ENCODE measurements around the gene DEPDC1. TPM values are rescaled to one million over a fixed set of nuclear protein-coding genes. Genes with fewer than 3 reads are reported as not detected.

DEPDC1 gene
- total RNA-seq, 1 experiment from 2014 or later = 26.1 TPM

DNA sequence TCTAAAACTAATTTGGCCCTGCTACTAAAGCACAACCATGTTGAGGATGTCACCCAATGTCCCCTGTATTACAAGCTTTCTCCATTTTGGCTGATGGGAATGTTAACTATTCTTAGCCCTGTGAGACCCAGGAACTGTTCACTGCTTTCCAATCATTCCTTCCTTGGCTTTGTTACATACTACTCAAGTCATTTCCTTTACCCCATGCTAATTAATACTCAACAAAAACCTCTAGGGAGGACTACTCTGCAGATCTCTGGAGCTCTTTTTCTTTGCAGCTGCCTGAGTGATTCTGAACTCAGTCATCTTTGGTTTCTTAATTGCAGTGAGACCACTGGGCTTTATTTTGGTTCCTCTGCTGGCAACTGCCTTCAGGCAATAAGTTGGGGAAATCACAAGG lies 23.8 kb downstream of the DEPDC1 start:
- Histone ChIP-seq H2BK12ac (ENCODE audit: insufficient read length, low read depth, low read length) (no peak overlapping the region), H3K4ac (ENCODE audit: low read depth, low read length) (no peak overlapping the region), H3K56ac (ENCODE audit: insufficient read length, low read depth, low read length) (no peak overlapping the region), H3K79me1 (ENCODE audit: insufficient read depth, low read depth, low read length, poor library complexity, severe bottlenecking) (no peaks in the 10 kb centered on the region), H3K27me3 (ENCODE audit: insufficient read depth, low read length) (no peaks in the 10 kb centered on the region), H2AFZ (ENCODE audit: low read length) (no peak overlapping the region), H3K79me2 (ENCODE audit: insufficient read depth, low read length) (no peaks in the 10 kb centered on the region), H3T11ph (ENCODE audit: low read length) (no peak overlapping the region), H3K9ac (ENCODE audit: extremely low read depth, insufficient read length, low read length) (no peak overlapping the region), H2BK5ac (ENCODE audit: insufficient read length, low read length) (no peak overlapping the region), H4K8ac (replicated peaks; ENCODE audit: insufficient read length, low read depth, low read length) (no peak overlapping the region), H2BK120ac (ENCODE audit: low read depth, low read length, poor library complexity, severe bottlenecking) (no peak overlapping the region), H3K14ac (ENCODE audit: insufficient read depth, low read length) (no peak overlapping the region), H3K23me2 (ENCODE audit: insufficient read length, low read depth, low read length, poor library complexity, severe bottlenecking) (no peaks in the 10 kb centered on the region), H3K4me2 (ENCODE audit: insufficient read depth, insufficient read length, low read length) (no peak overlapping the region), H3K9me3 (ENCODE audit: control insufficient read depth, low read depth, low read length) (no peaks in the 10 kb centered on the region), H3K23ac (ENCODE audit: insufficient read length, low read depth, low read length) (no peak overlapping the region), H4K20me1 (ENCODE audit: control insufficient read depth, insufficient read depth, insufficient read length) (no peaks in the 10 kb centered on the region), H2AK5ac (ENCODE audit: insufficient read length, low read length) (no peak overlapping the region), H3K27ac (ENCODE audit: insufficient read length, low read depth, low read length) (no peak overlapping the region), H4K5ac (ENCODE audit: insufficient read length, low read depth, low read length) (no peak overlapping the region), H2BK20ac (ENCODE audit: low read depth, low read length, poor library complexity, severe bottlenecking) (no peak overlapping the region), H3K18ac (ENCODE audit: insufficient read length, low read depth, low read length) (no peak overlapping the region), H4K91ac (ENCODE audit: insufficient read length, low read depth, low read length) (no peak overlapping the region), H2BK15ac (ENCODE audit: low read depth, low read length) (no peak overlapping the region), H3K4me1 (ENCODE audit: insufficient read depth, low read length) (no peaks in the 10 kb centered on the region)
- peaks cover 4 to 9% of the 10 kb centered on the region in 2 experiments; a peak in 3 of 4 replicates for H3K4me1 Mint-ChIP-seq
- no peaks in the 10 kb centered on the region for H3K9me3 Mint-ChIP-seq
- H3K27ac Mint-ChIP-seq = peak overlapping the region in 1 of 3 experiments; percentile 51; a peak in 5 of 7 replicates
- TF ChIP-seq, protein P1, sequence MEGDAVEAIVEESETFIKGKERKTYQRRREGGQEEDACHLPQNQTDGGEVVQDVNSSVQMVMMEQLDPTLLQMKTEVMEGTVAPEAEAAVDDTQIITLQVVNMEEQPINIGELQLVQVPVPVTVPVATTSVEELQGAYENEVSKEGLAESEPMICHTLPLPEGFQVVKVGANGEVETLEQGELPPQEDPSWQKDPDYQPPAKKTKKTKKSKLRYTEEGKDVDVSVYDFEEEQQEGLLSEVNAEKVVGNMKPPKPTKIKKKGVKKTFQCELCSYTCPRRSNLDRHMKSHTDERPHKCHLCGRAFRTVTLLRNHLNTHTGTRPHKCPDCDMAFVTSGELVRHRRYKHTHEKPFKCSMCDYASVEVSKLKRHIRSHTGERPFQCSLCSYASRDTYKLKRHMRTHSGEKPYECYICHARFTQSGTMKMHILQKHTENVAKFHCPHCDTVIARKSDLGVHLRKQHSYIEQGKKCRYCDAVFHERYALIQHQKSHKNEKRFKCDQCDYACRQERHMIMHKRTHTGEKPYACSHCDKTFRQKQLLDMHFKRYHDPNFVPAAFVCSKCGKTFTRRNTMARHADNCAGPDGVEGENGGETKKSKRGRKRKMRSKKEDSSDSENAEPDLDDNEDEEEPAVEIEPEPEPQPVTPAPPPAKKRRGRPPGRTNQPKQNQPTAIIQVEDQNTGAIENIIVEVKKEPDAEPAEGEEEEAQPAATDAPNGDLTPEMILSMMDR (conservative IDR thresholded peaks at IDR 0.05) = no peak
- DNase-seq = no peak
- H3K4me3 Mint-ChIP-seq = no peak overlapping the region
- H3K36me3 Mint-ChIP-seq (ENCODE audit: insufficient read depth in 1 of 3, low read depth in 3 of 3) = peaks cover 5 to 15% (median 11%) of the 10 kb centered on the region in 3 experiments; a peak in 6 of 7 replicates
- H3K27me3 Mint-ChIP-seq (ENCODE audit: low read depth) = no peaks in the 10 kb centered on the region; the same call in 1 of the 2 replicates

Measured in H9 (cell line).